ENCODE results near the gene PLXNA2.

The PLXNA2 gene

DNA sequence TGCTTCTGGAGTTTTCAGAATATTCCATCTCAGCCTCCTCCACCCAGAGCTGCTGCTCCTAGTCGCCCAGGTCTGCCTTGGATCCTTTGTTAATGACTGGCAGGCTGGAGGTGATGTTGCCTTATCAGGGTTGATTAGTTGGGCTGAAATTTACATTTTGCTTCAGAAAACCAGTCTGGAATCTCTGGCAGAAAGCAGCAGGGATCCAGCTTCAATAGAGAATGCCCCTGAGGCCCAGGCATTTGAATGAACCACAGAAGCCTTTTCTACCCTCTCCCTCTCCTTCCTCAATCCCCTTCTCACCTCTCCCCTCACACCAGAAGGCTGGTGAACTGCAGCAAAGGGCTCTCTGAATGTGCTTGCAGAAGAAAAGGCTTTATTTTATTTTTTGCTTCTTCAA lies 83.2 kb downstream of the PLXNA2 start:
- H3K4me3 ChIP-seq (ENCODE audit: low read depth, low read length), result no peak overlapping the region
- TF ChIP-seq, protein P1, sequence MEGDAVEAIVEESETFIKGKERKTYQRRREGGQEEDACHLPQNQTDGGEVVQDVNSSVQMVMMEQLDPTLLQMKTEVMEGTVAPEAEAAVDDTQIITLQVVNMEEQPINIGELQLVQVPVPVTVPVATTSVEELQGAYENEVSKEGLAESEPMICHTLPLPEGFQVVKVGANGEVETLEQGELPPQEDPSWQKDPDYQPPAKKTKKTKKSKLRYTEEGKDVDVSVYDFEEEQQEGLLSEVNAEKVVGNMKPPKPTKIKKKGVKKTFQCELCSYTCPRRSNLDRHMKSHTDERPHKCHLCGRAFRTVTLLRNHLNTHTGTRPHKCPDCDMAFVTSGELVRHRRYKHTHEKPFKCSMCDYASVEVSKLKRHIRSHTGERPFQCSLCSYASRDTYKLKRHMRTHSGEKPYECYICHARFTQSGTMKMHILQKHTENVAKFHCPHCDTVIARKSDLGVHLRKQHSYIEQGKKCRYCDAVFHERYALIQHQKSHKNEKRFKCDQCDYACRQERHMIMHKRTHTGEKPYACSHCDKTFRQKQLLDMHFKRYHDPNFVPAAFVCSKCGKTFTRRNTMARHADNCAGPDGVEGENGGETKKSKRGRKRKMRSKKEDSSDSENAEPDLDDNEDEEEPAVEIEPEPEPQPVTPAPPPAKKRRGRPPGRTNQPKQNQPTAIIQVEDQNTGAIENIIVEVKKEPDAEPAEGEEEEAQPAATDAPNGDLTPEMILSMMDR (IDR thresholded peaks at IDR 0.05; ENCODE audit: low read depth, low read length), result no peak

DNA sequence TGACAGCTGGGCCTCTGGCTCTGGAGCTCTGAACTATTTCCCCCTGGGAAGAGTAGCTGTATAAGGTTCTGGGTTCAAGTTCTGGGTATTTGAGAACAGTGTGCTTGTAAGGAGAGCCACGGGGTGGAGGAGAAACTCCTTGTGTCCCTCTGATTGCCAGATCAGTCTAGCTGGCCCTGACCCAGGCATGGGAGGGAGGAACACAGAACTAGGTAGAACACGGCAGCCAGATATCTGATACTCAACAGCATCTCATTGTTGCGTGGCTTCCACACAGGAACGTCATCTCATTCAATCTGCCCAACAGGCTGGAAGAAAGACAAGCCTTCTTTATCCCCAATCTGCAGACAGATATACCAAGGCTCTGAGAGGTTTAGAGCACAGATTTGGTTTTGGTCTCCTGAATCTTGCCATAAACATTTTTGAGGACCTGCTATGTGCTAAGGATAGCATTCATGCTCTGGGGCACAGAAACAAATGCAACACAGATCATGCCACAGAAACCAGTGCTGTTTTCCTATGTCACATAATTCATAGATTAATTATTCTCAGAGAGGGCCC lies 83.8 kb downstream of the PLXNA2 start:
- H3K4me3 ChIP-seq (ENCODE audit: low read depth, low read length), result no peak overlapping the region
- TF ChIP-seq, protein P1 (IDR thresholded peaks at IDR 0.05; ENCODE audit: low read depth, low read length), result no peak

DNA sequence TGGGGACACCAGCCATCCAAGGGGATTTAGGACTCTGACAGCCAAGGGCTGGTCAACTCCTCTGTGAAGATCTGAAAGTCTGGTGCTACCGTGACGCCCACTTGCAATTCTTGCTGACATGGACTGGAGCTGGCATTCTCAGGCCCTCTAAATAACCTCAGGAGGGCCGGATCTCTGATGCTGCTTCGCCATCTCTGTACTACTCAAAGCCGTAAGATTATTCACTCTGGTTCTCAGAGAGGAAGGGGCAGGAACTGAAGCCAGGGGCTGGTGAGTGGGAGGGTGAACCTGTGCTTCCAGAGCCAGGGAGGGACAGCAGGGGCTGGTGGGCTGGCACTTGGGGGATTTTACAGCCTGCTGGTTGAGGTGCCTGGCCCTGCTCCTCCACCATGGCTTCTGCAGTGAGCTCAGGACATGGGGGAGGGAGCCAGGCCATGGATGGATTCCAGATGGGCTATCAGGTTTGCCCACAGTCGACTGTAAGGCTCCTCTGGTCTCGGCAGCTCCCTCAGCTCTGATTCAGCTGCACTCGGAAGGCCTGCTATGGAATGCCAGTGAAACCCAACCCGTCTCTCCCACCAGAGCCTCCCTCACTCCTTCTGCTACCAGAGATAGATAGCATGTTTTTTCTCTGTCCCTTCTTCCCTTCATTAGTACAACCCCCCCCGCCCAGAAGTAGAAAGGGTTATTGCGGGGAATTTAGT lies 84.5 kb downstream of the PLXNA2 start:
- no peak overlapping the region for H3K4me3 ChIP-seq (ENCODE audit: low read depth, low read length)
- TF ChIP-seq, protein P1 (IDR thresholded peaks at IDR 0.05; ENCODE audit: low read depth, low read length), result no peak

DNA sequence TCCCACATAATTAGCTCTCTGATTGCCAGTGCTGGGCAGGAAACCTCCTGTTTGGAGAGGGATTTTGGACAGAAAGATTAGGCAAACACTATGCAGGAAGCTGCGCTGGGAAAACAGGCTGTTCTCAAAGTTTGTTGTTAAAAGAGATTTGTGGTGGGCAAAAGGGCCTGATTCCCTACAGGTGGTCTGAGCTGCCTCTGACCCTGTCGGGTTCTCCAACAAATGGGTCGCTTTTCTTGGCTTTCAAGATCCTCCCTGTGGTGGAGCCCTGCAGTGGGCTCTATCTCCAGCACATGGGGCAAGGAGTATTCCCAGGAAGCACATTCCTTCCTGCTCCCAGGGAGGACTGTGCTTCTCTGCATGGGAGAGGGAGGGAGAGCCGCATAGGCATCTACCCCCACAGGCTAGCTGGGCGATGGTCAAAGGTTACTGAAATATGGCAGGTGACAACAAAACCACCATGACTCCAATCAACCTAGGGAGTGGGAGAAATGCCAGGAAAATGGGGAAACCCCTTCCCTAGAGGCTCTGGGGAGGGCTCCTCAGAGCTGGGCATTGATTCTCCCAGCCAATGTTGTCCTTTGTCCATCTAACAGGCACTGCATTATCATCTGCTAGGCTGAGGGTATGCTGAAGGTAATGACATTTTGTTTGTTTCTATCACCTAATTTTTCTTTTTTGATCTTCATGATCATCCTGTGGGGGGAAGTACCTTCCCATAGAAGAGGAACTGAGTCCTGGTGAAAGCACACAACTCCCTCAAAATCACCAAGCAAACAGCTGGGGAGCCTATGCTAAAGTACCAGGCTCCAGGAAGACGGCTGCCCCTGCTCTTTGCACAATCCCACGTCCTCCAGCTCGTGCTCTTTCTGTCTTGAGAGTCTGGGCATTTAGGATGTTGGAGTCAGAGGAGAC lies 85.3 kb downstream of the PLXNA2 start:
- TF ChIP-seq, protein P1 (IDR thresholded peaks at IDR 0.05; ENCODE audit: low read depth, low read length), result no peak
- no peak overlapping the region for H3K4me3 ChIP-seq (ENCODE audit: low read depth, low read length)

DNA sequence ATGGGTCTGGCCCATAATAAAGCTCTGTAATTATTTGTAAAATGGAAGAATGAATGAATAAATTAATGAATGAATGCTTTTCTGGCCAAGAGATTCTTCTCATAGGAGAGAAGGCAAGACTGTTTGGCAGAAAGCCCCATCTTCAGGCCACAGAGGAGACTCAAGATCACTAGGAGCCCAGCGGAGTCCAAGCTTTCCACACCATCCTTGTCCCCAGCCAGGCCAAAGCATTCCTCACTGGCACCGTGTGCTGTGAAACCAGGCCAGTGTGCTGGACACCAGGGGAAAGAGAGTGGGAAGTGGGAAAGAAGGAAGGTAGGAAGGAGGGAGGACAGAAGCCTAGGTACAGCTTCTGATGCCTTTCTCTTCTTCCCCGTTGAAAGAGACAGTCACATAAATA lies 86.4 kb downstream of the PLXNA2 start:
- TF ChIP-seq, protein P1 (IDR thresholded peaks at IDR 0.05; ENCODE audit: low read depth, low read length), result no peak
- no peak overlapping the region for H3K4me3 ChIP-seq (ENCODE audit: low read depth, low read length)

DNA sequence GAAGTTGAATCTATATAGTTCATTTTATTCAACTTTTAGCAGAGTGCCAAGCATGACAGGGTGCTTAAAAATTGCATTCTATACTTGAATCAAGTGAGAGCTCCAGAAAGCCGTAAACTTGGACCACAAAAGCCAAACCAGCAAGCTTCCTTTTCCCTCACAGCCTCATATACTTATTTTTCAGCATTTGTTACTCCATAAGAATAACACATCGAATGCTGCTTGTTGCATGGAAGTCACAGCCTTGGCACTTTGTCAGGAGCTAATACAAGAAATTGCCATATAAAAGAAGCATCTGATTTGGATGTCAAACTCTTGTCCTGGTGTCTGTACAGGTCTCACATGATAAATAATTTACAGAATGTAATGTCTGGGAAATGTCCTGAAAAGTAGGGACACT lies 87.4 kb downstream of the PLXNA2 start:
- TF ChIP-seq, protein P1 (IDR thresholded peaks at IDR 0.05; ENCODE audit: low read depth, low read length), result no peak
- no peak overlapping the region for H3K4me3 ChIP-seq (ENCODE audit: low read depth, low read length)

DNA sequence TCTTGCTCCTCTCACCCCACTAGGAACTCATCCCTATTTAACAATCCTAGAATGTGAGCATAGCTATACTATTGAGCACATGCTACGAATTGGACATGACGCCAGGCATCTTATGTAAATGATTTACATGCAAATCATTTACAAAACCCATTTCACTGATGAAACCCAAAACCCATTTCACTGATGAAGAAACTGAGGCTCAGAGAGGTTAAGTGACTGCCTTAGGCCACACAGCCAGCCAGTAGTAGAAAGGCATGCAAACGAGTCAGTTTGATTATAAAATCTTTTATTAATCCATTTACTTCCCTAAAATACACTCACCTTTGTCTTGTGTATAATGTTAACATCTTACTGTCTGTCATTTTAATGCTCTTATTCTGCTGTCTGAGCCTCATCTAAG lies 87.9 kb downstream of the PLXNA2 start:
- TF ChIP-seq, protein P1 (IDR thresholded peaks at IDR 0.05; ENCODE audit: low read depth, low read length), result no peak
- no peak overlapping the region for H3K4me3 ChIP-seq (ENCODE audit: low read depth, low read length)

All from WI38 (cell line).